NOMO-1 (cell line): ENCODE measurements around the gene MRPL10.

Experiments
- DNase-seq, 2 experiments: peaks; one replicate each; lab custom pipeline; 2025; ENCODE audit not compliant: unreplicated experiment in 2 of 2; lab: John Stamatoyannopoulos, UW

Gene MRPL10

GRCh38 chr17:47860386-47860785 lies 29.0 kb upstream of the MRPL10 start:
- no peak for DNase-seq

GRCh38 chr17:47857551-47858455 lies 26.5 kb upstream of the MRPL10 start:
- peak in 1 of 2 experiments; percentile 23 for DNase-seq

- DNase-seq, result no peak
These were observed 25.5 kb upstream of the MRPL10 start for GRCh38 chr17:47856830-47857229.

- DNase-seq, result no peak
These were observed 24.4 kb upstream of the MRPL10 start for GRCh38 chr17:47855737-47856136.

GRCh38 chr17:47853616-47854015 lies 22.3 kb upstream of the MRPL10 start:
- no peak for DNase-seq

- DNase-seq, result no peak
These were observed 21.0 kb upstream of the MRPL10 start for GRCh38 chr17:47852113-47852949.

- no peak for DNase-seq
These were observed 20.4 kb upstream of the MRPL10 start for GRCh38 chr17:47851764-47852112.

GRCh38 chr17:47850692-47851573 lies 19.6 kb upstream of the MRPL10 start, which contains the start of gene SP6:
TSS of gene SP6 (minus strand) at chr17:47851163. CDS start at chr17:47848429, 2,734 bp downstream.
- peak; percentile 29 to 30 for DNase-seq

GRCh38 chr17:47850373-47850691 lies 19.0 kb upstream of the MRPL10 start:
- DNase-seq, result no peak

- DNase-seq, result no peak
These were observed 16.8 kb upstream of the MRPL10 start for GRCh38 chr17:47848198-47848513.

GRCh38 chr17:47847341-47848197 lies 16.2 kb upstream of the MRPL10 start:
- peak; percentile 15 to 48 for DNase-seq

GRCh38 chr17:47846716-47847340 lies 15.5 kb upstream of the MRPL10 start:
- DNase-seq, result no peak

GRCh38 chr17:47845716-47846075 lies 14.4 kb upstream of the MRPL10 start:
- DNase-seq, result no peak

- DNase-seq, result peak in 1 of 2 experiments; percentile 8
These were observed 13.7 kb upstream of the MRPL10 start for GRCh38 chr17:47844814-47845715.

GRCh38 chr17:47844227-47844626 lies 12.9 kb upstream of the MRPL10 start:
- DNase-seq, result no peak

- no peak for DNase-seq
These were observed 12.0 kb upstream of the MRPL10 start for GRCh38 chr17:47843391-47843730.

GRCh38 chr17:47841488-47842291 lies 10.3 kb upstream of the MRPL10 start:
- DNase-seq, result no peak
